ENCODE data around the gene ZNF675.
"Not testable (repeated sequence)": the region's sequence is repeated elsewhere in the genome, so short reads cannot be mapped to it uniquely, and the experiment has no call there.

ZNF675 gene

DNA sequence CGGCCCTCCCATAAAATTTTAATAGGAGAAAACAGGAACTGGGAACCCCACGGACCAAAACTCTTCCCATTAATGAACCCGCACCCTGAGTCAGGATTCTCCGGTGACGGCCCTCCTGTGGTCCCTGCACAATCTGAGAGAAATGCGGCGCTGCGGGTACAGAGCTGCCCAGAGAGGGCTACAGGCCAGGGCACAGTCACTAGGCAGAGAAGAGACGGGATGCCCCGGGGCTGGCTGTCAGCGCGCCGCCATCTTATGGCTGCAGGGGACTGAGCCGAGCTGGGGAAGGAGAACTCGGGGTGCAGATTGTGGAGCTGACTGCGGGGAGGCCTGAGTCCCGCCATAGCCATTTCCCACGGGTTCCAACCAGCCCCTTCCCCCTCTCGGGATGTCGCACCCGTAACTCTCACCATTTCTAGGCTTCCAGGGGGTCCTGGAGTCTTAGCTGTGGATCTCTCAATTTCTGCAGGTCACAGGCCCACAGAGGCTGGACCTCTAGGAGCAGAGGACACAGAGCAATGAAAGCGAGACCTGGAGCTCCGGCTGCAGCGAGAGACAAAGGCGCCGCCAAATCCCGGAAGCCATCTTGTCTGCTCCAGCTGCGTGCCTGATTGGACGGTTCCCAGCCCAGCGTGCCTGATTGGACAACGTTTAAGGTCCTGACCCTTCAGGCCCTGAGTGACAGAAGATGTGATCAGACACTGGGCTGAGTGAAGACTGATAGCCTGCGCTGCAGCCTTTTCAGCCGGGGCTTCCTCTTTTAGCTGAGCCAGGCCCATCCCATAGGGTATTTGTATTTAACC is at the start of gene ZNF675:
Gene ZNF675 (minus strand): TSS at position 592 of the 803 bp plus-strand sequence. CDS start 179 bp downstream, at position 413.
- peak; percentile 92 for DNase-seq

DNA sequence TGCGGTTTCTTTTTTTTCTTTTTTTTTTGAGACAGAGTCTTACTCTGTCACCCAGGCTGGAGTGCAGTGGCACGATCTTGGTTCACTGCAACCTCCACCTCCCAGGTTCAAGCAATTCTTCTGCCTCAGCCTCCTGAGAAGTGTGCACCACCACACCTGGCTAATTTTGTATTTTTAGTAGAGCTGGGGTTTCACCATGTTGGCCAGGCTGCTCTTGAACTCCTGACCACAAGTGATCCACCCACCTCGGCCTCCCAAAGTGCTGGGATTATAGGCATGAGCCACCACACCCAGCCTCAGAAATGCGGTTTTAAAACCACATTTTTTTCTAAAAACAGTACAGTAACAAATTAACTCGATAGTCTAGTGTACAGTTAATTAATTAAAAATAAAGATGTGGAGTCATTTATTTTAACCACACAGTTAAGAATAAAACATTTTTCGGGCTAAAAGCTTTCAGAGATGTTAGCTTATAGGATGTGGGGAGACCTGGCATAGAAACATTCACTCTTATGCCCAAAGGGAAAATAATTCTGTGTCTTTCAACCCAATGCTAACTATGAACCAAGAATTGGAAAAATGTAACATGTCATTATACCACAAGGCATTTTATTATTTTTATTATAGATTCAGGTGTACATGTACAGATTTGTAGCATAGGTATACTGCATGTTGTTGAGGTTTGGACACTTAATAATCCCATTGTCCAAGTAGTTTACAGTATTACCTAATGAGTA is 43.9 kb upstream of the ZNF675 start:
- DNase-seq, result not testable (repeated sequence)

DNA sequence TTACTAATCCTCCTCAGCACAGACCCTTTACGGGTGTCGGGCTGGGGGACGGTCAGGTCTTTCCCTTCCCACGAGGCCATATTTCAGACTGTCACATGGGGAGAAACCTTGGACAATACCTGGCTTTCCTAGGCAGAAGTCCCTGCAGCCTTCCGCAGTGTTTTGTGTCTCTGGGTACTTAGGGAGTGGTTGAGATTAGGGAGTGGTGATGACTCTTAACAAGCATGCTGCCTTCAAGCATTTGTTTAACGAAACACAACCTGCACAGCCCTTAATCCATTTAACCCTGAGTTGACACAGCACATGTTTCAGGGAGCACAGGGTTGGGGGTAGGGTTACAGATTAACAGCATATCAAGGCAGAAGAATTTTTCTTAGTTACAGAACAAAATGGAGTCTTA is 37.1 kb upstream of the ZNF675 start:
- not testable (repeated sequence) for DNase-seq

DNA sequence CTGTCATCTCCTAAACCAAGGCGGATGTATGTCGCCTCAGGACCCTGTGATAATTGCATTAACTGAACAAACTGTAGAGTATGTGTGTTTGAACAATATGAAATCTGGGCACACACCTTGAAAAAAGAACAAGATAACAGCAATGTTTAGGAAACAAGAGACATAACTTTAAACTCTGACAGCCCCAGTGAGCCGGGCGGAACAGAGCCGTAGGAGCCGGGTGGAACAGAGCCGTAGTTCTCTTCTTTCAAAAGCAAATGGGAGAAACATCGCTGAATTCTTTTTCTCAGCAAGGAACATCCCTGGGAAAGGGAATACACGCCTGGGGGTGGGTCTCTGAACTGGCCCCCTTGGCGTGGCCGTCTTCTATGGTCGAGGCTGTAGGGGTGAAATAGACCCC is 31.8 kb upstream of the ZNF675 start:
- no peak for DNase-seq

DNA sequence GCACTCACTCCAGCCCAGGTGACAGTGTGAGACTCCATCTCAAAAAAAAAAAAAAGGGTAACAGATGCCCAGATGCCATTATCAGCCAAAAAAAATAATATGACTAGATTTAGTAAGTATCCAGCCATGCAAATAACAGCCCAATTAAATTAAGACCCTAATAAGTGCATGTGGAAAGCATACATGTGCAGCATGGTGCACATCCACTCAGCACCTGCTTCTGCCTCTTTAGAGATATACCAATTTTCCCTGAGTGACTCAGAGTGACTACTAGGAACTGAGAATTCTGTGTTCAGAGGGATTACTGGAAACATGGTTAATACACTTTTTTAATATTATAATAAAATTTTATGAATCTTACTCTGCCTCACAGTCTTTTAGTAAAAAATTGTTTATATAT is 29.8 kb upstream of the ZNF675 start:
- DNase-seq, result no peak

DNA sequence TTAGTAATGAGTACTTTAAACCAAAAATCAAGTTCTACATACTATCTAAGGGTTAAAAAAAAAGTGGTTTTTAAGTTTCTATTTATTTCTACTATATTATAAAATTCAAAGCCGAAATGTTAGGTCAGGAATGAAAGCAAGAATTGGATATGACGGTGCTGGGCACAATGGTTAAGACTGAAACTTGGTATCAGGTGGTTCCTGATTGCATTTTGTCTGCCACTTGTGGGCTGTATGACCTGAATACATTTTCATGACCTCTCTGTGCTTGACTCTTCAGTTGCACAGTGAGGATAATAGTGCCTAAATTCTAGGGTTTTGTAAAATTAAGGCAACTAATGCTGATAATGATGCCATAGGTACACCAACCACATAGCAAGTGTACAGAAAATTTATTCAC is 22.3 kb upstream of the ZNF675 start:
- no peak for DNase-seq

DNA sequence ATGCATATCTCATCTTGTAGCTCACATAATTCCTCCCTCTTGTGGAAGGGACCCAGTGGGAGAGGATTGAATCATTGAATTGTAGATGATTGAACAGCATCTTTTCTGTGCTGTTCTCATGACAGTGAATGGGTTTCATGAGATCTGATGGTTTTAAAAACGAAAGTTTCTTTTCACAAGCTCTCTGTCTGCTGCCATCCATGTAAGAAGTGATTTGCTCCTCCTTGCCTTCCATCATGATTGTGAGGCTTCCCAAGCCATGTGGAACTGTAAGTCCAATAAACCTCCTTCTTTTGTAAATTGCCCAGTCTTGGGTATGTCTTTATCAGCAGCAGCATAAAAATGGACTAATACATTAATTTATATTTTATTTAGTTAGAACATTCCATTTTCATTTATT is 19.6 kb upstream of the ZNF675 start:
- no peak for DNase-seq

DNA sequence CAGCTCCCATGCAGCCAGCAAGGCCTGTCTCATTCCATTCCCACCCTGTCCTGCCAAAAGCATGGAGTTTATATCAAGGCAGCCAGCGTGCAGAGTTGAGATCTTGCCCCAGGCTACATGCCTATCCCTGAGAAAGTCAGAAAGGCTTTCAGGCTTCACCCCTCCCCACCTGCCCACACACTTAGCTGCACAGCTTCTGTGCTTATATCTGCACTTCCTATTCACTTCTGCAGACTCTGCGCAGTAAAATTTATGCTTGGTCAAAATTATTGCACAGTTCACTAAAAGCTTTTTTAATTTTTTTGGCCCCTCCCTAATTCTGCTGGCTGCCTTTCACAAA is 12.5 kb upstream of the ZNF675 start:
- DNase-seq, result no peak

DNA sequence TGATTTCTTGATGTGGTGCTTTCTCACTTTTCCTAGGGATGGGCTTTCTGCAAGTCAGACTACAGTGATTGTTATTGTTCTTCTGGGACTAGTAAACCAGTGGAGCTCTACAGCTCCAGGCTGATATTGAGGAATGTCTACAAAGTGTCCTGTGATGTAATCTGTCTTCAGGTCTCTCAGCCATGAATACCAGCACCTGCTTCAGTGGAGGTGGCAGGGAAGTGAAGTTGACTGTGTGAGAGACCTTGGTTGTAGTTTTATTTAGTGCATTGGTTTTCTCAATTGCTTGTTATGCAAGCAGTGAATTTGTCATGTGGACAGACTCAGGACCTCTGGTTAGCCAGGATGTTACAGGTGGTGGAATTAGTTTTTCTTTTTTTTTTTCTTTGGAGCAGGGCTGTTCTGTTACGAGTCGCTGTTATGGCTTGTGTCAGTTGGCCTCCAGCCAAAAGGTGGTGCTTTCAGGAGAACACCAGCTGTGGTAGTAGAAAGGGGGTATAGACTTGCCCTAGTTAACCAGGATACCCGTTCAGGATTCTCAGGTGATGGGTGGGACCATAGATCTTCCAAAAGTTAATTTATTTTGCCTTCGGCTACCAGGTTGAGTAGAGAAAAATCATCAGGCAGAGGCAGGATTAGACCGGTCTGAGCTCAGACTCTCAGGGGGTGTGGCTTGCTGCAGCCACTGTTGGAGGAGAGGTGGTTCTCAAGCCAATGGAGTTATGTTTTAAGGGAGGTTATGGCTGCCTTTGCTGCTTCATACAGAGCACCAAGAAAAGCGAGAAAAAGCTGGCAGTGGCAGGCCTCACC is 11.9 kb upstream of the ZNF675 start:
- no peak for DNase-seq

DNA sequence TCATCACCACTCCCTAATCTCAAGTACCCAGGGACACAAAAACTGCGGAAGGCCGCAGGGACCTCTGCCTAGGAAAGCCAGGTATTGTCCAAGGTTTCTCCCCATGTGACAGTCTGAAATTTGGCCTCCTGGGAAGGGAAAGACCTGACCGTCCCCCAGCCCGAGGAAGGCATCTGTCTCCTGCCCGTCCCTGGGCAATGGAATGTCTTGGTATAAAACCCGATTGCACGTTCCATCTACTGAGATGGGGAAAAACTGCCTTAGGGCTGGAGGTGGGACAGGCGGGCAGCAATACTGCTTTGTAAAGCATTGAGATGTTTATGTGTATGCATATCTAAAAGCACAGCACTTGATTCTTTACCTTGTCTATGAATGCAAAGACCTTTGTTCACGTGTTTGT is 5.9 kb upstream of the ZNF675 start:
- DNase-seq, result not testable (repeated sequence)

DNA sequence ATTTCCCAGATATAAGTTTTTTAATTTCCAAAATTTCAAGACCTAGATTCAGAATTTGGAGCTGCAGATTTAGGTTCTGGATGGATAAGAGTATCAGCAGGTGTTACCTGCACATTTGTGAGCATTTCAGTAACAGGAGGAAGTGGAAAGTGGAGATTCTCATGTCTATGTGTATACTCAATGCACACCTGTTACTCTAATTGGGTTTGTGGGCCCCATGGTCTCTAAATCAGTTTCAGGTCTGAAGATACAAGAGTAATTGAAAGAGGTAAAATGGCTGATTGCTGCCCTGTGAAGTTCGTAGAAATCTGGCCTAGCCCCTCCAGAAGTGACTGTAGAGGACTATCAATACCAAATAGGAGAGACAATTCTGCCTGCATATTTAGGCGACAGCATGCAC is 13.9 kb downstream of the ZNF675 start:
- DNase-seq, result no peak

DNA sequence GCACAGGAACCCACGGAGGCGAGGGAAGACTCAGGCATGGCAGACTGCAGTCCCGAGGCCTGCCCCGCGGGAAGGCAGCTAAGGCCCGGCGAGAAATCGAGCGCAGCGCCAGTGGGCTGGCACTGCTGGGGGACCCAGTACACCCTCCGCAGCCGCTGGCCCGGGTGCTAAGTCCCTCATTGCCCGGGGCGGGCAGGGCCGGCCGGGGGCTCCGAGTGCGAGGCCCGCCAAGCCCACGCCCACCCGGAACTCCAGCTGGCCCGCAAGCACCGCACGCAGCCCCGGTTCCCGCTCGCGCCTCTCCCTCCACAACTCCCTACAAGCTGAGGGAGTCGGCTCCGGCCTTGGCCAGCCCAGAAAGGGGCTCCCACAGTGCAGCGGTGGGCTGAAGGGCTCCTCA is 18.4 kb downstream of the ZNF675 start:
- DNase-seq, result not testable (repeated sequence)

DNA sequence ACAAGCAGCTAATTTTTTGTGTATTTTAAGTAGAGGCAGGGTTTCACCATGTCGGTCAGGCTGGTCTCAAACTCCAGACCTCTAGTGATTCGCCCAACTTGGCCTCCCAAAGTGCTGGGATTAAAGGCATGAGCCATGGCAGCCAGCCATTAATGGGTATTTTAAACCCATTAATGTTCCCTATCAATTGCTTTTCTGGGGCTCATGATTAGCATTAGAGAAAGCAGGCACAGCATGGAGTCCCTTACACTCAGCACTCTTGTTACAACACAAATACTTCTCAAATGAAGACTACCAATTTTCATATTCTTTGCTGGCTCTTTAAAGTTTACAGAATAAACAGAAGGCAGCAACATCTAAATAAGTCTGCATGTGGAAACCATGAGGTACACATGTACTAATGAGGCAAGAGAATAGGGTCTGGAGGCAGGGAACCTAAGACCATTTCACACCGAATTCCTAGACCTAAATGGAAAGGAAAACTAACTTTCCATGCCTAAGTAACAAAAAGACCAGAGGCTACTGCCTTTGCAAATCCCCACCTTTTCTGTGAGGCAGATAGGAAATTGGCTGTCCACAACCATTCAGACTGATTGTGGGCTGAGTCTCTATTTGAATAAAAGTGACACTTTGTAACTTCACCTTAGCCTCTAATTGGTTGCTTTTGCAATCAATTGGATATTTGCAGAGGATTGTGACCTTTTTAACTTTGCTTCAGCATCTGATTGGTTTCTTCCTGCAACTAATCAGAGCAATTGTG is 21.2 kb downstream of the ZNF675 start:
- DNase-seq, result no peak

DNA sequence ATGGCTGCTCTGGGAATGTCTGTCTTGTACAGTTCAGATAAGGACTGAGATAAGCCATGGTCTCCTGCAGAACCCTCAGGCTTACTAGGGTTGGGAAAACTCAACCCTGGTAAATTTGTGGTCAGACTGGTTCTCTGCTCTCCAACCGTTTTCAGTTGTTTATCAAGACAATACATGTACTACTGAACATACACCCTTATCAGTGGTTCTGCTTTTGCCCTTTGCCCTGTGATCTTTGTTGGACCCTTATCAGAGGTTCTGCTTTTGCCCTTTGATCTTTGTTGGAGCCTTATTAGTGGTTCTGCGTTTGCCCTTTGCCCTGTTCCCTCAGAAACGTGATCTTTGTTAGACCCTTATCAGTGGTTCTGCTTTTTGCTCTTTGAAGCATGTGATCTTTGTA is 37.2 kb downstream of the ZNF675 start:
- DNase-seq, result not testable (repeated sequence)
